ENCODE data around the gene RIC3.

- TF ChIP-seq POLR2A (IDR thresholded peaks at IDR 0.05; ENCODE audit: low read depth, low read length) (no peak), CTCF (IDR thresholded peaks at IDR 0.05; ENCODE audit: extremely low read depth in 1 of 2, insufficient read depth in 1 of 2, low read depth in 1 of 2, low read length in 2 of 2) (no peak), JUN (IDR thresholded peaks at IDR 0.05; ENCODE audit: borderline replicate concordance, insufficient read depth, insufficient read length, low read depth) (no peak), GATA2 (IDR thresholded peaks at IDR 0.05; ENCODE audit: insufficient read depth, insufficient read length, low read depth, low read length) (no peak), POLR2AphosphoS5 (IDR thresholded peaks at IDR 0.05; ENCODE audit: insufficient read depth, low read depth, low read length) (no peak), EZH2 (IDR thresholded peaks at IDR 0.05; ENCODE audit: borderline replicate concordance, low read depth, low read length, severe bottlenecking) (no peak), MYC (IDR thresholded peaks at IDR 0.05; ENCODE audit: low read depth, low read length) (no peak), MAX (IDR thresholded peaks at IDR 0.05; ENCODE audit: insufficient read depth, insufficient read length) (no peak), FOS (IDR thresholded peaks at IDR 0.05; ENCODE audit: borderline replicate concordance, insufficient read depth, low read length) (no peak)
These were observed 11.6 kb upstream of the RIC3 start for GRCh38 chr11:8180469-8180868.
